SKM-1 treated with dmso at 0.1 percent for 144 hours (cell line): ENCODE results near the gene MINDY2.
A peak's percentile ranks its signal among the peaks of the same experiment; 100 is the strongest.

ENCODE experiments used
- DNase-seq: peaks from one replicate; lab custom pipeline; 2025; ENCODE audit not compliant: unreplicated experiment; lab: John Stamatoyannopoulos, UW

MINDY2 gene

GRCh38 chr15:58770857-58771620 lies at the start of gene MINDY2:
Gene MINDY2 (plus strand): TSS chr15:58771302. CDS start chr15:58771396, 94 bp downstream.
- DNase-seq = peak; percentile 98

- DNase-seq = peak; percentile 51
Measured at GRCh38 chr15:58724466-58724865, 46.6 kb upstream of the MINDY2 start.

GRCh38 chr15:58726867-58727266 lies 44.2 kb upstream of the MINDY2 start:
- no peak for DNase-seq

- no peak for DNase-seq
Measured at GRCh38 chr15:58731756-58732535, 39.2 kb upstream of the MINDY2 start.

- DNase-seq = no peak
Measured at GRCh38 chr15:58732625-58733363, 38.3 kb upstream of the MINDY2 start.

GRCh38 chr15:58734859-58735258 lies 36.2 kb upstream of the MINDY2 start:
- DNase-seq = no peak

GRCh38 chr15:58736018-58736643 lies 35.0 kb upstream of the MINDY2 start:
- no peak for DNase-seq

GRCh38 chr15:58737298-58737697 lies 33.8 kb upstream of the MINDY2 start:
- DNase-seq = no peak

- peak; percentile 59 for DNase-seq
Measured at GRCh38 chr15:58738046-58738707, 32.9 kb upstream of the MINDY2 start.

GRCh38 chr15:58740436-58740835 lies 30.7 kb upstream of the MINDY2 start:
- DNase-seq = no peak

- no peak for DNase-seq
Measured at GRCh38 chr15:58741032-58741431, 30.1 kb upstream of the MINDY2 start.

- no peak for DNase-seq
Measured at GRCh38 chr15:58742022-58742813, 28.9 kb upstream of the MINDY2 start.

GRCh38 chr15:58742819-58743502 lies 28.1 kb upstream of the MINDY2 start:
- no peak for DNase-seq

GRCh38 chr15:58746174-58746573 lies 24.9 kb upstream of the MINDY2 start:
- no peak for DNase-seq

- DNase-seq = no peak
Measured at GRCh38 chr15:58748040-58748851, 22.9 kb upstream of the MINDY2 start.

- no peak for DNase-seq
Measured at GRCh38 chr15:58748852-58749531, 22.1 kb upstream of the MINDY2 start.

GRCh38 chr15:58749532-58750337 lies 21.4 kb upstream of the MINDY2 start, which contains the start of gene ADAM10:
Gene ADAM10 (minus strand): TSS chr15:58749707. CDS start chr15:58749534, 173 bp downstream.
- DNase-seq = peak; percentile 98
